Measurements from ENCODE around the gene NINL. TPM values are rescaled to one million over a fixed set of nuclear protein-coding genes. Genes with fewer than 3 reads are reported as not detected.

NINL gene
- total RNA-seq, 1 experiment from 2014 or later, result 10.7 TPM

GRCh38 chr20:25526446-25526845 lies 58.9 kb downstream of the NINL start:
- peak overlapping the region; percentile 53 for H3K27ac ChIP-seq
- peak overlapping the region; percentile 6 for H3K4me3 ChIP-seq

GRCh38 chr20:25525867-25526266 lies 59.5 kb downstream of the NINL start:
- no peaks in the 10 kb centered on the region for H3K9me3 ChIP-seq (replicated peaks)
- peaks cover 26% of the 10 kb centered on the region for H3K4me1 ChIP-seq (replicated peaks)
- H3K36me3 ChIP-seq, result 0 out of 2 replicates have a peak, but pooled peaks cover 13% of the 10 kb centered on the region
- no peaks in the 10 kb centered on the region for H3K27me3 ChIP-seq (replicated peaks)
- DNase-seq (ENCODE audit: low read depth in 1 of 2, low spot score in 2 of 2), result peak; percentile 85 to 89
- peak overlapping the region; percentile 69 for H3K27ac ChIP-seq
- peak overlapping the region; percentile 6 for H3K4me3 ChIP-seq

More at GRCh38 chr20:25526446-25526845, 58.9 kb downstream of the NINL start:
- Histone ChIP-seq H3K27me3 (replicated peaks) (no peaks in the 10 kb centered on the region), H3K36me3 (0 out of 2 replicates have a peak, but pooled peaks cover 12% of the 10 kb centered on the region), H3K9me3 (replicated peaks) (no peaks in the 10 kb centered on the region), H3K4me1 (replicated peaks) (peaks cover 26% of the 10 kb centered on the region)
- DNase-seq (ENCODE audit: low read depth in 1 of 2, low spot score in 2 of 2), result no peak

- no peak for DNase-seq (ENCODE audit: low read depth in 1 of 2, low spot score in 2 of 2)
- Histone ChIP-seq H3K4me1 (replicated peaks) (peaks cover 26% of the 10 kb centered on the region), H3K36me3 (0 out of 2 replicates have a peak, but pooled peaks cover 18% of the 10 kb centered on the region), H3K4me3 (no peak overlapping the region), H3K27me3 (replicated peaks) (no peaks in the 10 kb centered on the region), H3K9me3 (replicated peaks) (no peaks in the 10 kb centered on the region), H3K27ac (peak overlapping the region; percentile 69)
Observed at GRCh38 chr20:25525295-25525694, 60.0 kb downstream of the NINL start.

GRCh38 chr20:25521382-25521781 lies 63.9 kb downstream of the NINL start:
- H3K4me3 ChIP-seq, result no peak overlapping the region
- H3K27ac ChIP-seq, result no peak overlapping the region
- peaks cover 25% of the 10 kb centered on the region for H3K36me3 ChIP-seq
- H3K27me3 ChIP-seq (replicated peaks), result no peaks in the 10 kb centered on the region
- H3K4me1 ChIP-seq (replicated peaks), result peaks cover 18% of the 10 kb centered on the region
- 0 out of 2 replicates have a peak, but pooled peaks cover 3% of the 10 kb centered on the region for H3K9me3 ChIP-seq (replicated peaks)
- no peak for DNase-seq (ENCODE audit: low read depth in 1 of 2, low spot score in 2 of 2)

- no peak overlapping the region for H3K4me3 ChIP-seq
- H3K4me1 ChIP-seq (replicated peaks), result no peaks in the 10 kb centered on the region
- no peak overlapping the region for H3K27ac ChIP-seq
- peaks cover 21% of the 10 kb centered on the region for H3K9me3 ChIP-seq (replicated peaks)
- H3K36me3 ChIP-seq, result peaks cover 55% of the 10 kb centered on the region
- no peak for DNase-seq (ENCODE audit: low read depth in 1 of 2, low spot score in 2 of 2)
- no peaks in the 10 kb centered on the region for H3K27me3 ChIP-seq (replicated peaks)
Observed at GRCh38 chr20:25517124-25517523, 68.2 kb downstream of the NINL start.

- Histone ChIP-seq H3K4me3 (no peak overlapping the region), H3K27ac (no peak overlapping the region), H3K36me3 (peaks cover 66% of the 10 kb centered on the region), H3K4me1 (replicated peaks) (no peaks in the 10 kb centered on the region), H3K27me3 (replicated peaks) (no peaks in the 10 kb centered on the region), H3K9me3 (replicated peaks) (peaks cover 21% of the 10 kb centered on the region)
- no peak for DNase-seq (ENCODE audit: low read depth in 1 of 2, low spot score in 2 of 2)
Observed at GRCh38 chr20:25514747-25515340, 70.5 kb downstream of the NINL start.

GRCh38 chr20:25514195-25514594 lies 71.1 kb downstream of the NINL start:
- no peaks in the 10 kb centered on the region for H3K27me3 ChIP-seq (replicated peaks)
- H3K4me3 ChIP-seq, result no peak overlapping the region
- DNase-seq (ENCODE audit: low read depth in 1 of 2, low spot score in 2 of 2), result no peak
- H3K4me1 ChIP-seq (replicated peaks), result no peaks in the 10 kb centered on the region
- peaks cover 70% of the 10 kb centered on the region for H3K36me3 ChIP-seq
- H3K9me3 ChIP-seq (replicated peaks), result peaks cover 21% of the 10 kb centered on the region
- no peak overlapping the region for H3K27ac ChIP-seq

GRCh38 chr20:25512709-25513108 lies 72.6 kb downstream of the NINL start:
- Histone ChIP-seq H3K9me3 (replicated peaks) (peaks cover 21% of the 10 kb centered on the region), H3K4me3 (no peak overlapping the region), H3K27ac (no peak overlapping the region), H3K27me3 (replicated peaks) (no peaks in the 10 kb centered on the region), H3K36me3 (peaks cover 79% of the 10 kb centered on the region), H3K4me1 (replicated peaks) (peaks cover 13% of the 10 kb centered on the region)
- DNase-seq (ENCODE audit: low read depth in 1 of 2, low spot score in 2 of 2), result no peak

GRCh38 chr20:25511183-25511582 lies 74.1 kb downstream of the NINL start:
- no peak for DNase-seq (ENCODE audit: low read depth in 1 of 2, low spot score in 2 of 2)
- peaks cover 14% of the 10 kb centered on the region for H3K4me1 ChIP-seq (replicated peaks)
- peaks cover 84% of the 10 kb centered on the region for H3K36me3 ChIP-seq
- no peak overlapping the region for H3K4me3 ChIP-seq
- no peaks in the 10 kb centered on the region for H3K27me3 ChIP-seq (replicated peaks)
- no peak overlapping the region for H3K27ac ChIP-seq
- H3K9me3 ChIP-seq (replicated peaks), result peaks cover 16% of the 10 kb centered on the region

- peaks cover 14% of the 10 kb centered on the region for H3K9me3 ChIP-seq (replicated peaks)
- H3K27me3 ChIP-seq (replicated peaks), result no peaks in the 10 kb centered on the region
- no peak overlapping the region for H3K4me3 ChIP-seq
- peaks cover 79% of the 10 kb centered on the region for H3K36me3 ChIP-seq
- no peak overlapping the region for H3K27ac ChIP-seq
- H3K4me1 ChIP-seq (replicated peaks), result peaks cover 14% of the 10 kb centered on the region
- DNase-seq (ENCODE audit: low read depth in 1 of 2, low spot score in 2 of 2), result no peak
Observed at GRCh38 chr20:25510721-25511120, 74.6 kb downstream of the NINL start.

GRCh38 chr20:25510202-25510601 lies 75.1 kb downstream of the NINL start:
- no peak for DNase-seq (ENCODE audit: low read depth in 1 of 2, low spot score in 2 of 2)
- Histone ChIP-seq H3K9me3 (replicated peaks) (peaks cover 8% of the 10 kb centered on the region), H3K4me3 (no peak overlapping the region), H3K4me1 (replicated peaks) (peaks cover 14% of the 10 kb centered on the region), H3K27me3 (replicated peaks) (no peaks in the 10 kb centered on the region), H3K36me3 (peaks cover 74% of the 10 kb centered on the region), H3K27ac (no peak overlapping the region)

GRCh38 chr20:25509084-25509483 lies 76.2 kb downstream of the NINL start:
- no peaks in the 10 kb centered on the region; the same call in 1 of the 2 replicates for H3K9me3 ChIP-seq (replicated peaks)
- no peak overlapping the region for H3K27ac ChIP-seq
- DNase-seq (ENCODE audit: low read depth in 1 of 2, low spot score in 2 of 2), result no peak
- H3K27me3 ChIP-seq (replicated peaks), result no peaks in the 10 kb centered on the region
- H3K4me3 ChIP-seq, result no peak overlapping the region
- H3K36me3 ChIP-seq, result peaks cover 67% of the 10 kb centered on the region
- H3K4me1 ChIP-seq (replicated peaks), result peaks cover 14% of the 10 kb centered on the region

GRCh38 chr20:25508083-25508770 lies 77.1 kb downstream of the NINL start:
- DNase-seq (ENCODE audit: low read depth in 1 of 2, low spot score in 2 of 2), result peak; percentile 67 to 81
- peaks cover 62% of the 10 kb centered on the region for H3K36me3 ChIP-seq
- no peak overlapping the region for H3K4me3 ChIP-seq
- H3K4me1 ChIP-seq (replicated peaks), result peaks cover 14% of the 10 kb centered on the region
- peak overlapping the region; percentile 44 for H3K27ac ChIP-seq
- H3K9me3 ChIP-seq (replicated peaks), result no peaks in the 10 kb centered on the region
- H3K27me3 ChIP-seq (replicated peaks), result no peaks in the 10 kb centered on the region

- no peak for DNase-seq (ENCODE audit: low read depth in 1 of 2, low spot score in 2 of 2)
- H3K9me3 ChIP-seq (replicated peaks), result no peaks in the 10 kb centered on the region
- H3K36me3 ChIP-seq, result peaks cover 60% of the 10 kb centered on the region
- no peaks in the 10 kb centered on the region for H3K27me3 ChIP-seq (replicated peaks)
- no peak overlapping the region for H3K4me3 ChIP-seq
- peak overlapping the region; percentile 44; the same call in 1 of the 2 replicates for H3K27ac ChIP-seq
- peaks cover 14% of the 10 kb centered on the region for H3K4me1 ChIP-seq (replicated peaks)
Observed at GRCh38 chr20:25507385-25508082, 77.8 kb downstream of the NINL start.
